GM19468 (cell line): Measurements from ENCODE around the gene APEH.
A peak's percentile ranks its signal among the peaks of the same experiment; 100 is the strongest.

Source experiments
- ATAC-seq: cut with Tn5 transposase; IDR thresholded peaks from one replicate; pipeline ENCODE4 v1.9.1; 2021; ENCODE audit warnings: mild to moderate bottlenecking, moderate library complexity, moderate number of reproducible peaks; ENCODE audit not compliant: unreplicated experiment; ENCODE audit errors: extremely low read depth

The APEH gene

DNA sequence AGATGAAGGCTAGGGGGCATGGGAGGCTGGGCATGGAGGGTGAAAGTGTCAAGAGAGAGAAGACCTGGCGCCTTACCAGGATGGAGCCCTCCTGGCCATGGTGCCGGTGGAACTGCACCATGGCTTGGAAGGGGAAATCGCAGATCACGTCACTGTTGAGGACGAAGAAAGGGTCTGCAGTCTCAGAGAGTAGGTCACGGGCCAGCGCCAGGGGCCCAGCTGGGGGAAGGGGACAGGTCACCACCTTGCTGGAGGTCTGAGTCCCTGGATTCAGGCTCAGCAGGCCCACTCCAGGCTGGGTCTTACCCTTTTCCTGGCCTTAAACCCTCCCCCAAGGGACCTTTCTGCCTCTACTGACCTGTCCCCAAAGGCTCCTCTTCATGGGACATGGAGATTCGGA is 48.7 kb downstream of the APEH start:
- ATAC-seq = no peak

DNA sequence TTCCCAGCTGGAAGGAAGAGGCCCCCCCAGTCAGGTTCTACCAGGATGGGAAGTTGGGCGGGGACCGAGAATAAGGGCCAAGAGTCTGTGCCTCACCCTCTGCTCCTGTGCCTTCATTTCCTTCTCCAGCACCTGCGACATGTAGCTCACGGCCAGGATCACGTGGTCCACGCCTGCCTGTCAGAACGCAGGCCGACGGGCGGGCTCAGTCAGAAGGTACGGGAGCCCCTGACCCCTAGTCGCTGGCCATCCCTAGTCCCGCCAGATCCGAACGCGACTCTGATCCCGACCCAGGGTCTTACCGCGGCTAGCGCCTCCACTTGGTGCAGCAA is 49.1 kb downstream of the APEH start:
- no peak for ATAC-seq

DNA sequence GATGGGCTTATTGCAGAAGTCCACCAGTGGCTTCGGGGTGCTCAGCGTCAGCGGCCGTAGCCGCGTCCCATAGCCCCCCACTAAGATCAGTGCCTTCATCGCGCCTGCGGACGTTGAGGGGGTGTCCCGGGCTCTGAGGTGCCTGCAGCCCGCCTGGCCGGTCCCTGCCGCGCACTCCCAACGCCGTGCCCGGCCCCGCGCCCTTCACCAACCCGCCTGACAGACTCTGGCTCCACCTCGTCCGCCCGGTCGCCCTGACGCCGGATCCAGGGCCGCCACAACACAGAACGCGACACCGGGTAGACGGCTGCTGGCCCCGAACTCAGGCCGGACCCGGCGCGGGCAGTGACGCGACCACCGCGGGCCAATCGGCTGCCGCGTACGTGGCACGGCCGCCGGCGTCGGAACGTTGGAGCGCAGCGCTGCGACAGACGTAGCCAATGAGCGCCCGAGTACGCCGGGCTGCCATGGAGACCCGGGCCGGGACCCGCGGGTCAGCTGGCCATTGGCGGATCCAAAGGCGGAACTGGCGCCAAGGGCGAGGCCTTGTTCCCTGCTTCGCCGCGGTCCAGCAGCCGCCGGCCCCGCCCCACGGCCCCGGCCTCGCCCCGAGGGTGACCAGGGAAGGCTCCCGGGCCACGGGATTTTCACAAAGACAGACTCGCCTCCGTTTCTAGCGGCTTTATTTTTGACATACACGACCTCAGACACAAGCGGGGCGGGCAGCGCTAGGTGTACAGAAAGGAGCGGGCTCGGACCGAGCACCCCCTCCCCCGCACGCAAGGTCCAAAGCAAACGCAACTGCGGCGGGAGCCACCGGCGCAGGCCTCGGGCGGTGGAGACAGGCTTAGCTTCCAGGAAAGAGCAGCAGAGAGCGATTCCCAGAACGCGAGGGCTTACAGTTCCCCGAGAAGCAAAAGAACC is 49.7 kb downstream of the APEH start, which contains the start of gene GMPPB:
GMPPB (minus strand) TSS at position 324 of the 924 bp plus-strand sequence; CDS start at position 99, 225 bp downstream.
- peak; percentile 81 for ATAC-seq

DNA sequence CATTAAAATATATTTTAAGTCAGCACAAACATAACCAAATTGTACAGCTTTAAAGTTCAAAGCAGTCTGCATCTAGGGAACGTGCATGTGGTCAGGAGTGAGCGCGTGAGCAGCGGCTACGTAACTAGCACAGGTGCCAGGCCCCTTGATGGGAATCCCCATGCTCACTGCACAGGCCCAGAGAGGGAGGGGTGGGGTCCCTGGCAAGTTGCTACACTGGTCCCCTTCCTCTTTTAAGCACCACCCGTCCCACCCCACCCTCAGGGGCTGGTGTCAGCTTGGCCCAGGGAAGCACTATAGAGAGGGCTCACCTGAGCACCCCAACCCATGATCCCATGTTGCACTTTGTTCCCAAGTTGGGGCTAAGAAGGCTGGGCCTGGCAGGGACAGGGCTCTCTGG is 50.4 kb downstream of the APEH start:
- ATAC-seq = no peak

DNA sequence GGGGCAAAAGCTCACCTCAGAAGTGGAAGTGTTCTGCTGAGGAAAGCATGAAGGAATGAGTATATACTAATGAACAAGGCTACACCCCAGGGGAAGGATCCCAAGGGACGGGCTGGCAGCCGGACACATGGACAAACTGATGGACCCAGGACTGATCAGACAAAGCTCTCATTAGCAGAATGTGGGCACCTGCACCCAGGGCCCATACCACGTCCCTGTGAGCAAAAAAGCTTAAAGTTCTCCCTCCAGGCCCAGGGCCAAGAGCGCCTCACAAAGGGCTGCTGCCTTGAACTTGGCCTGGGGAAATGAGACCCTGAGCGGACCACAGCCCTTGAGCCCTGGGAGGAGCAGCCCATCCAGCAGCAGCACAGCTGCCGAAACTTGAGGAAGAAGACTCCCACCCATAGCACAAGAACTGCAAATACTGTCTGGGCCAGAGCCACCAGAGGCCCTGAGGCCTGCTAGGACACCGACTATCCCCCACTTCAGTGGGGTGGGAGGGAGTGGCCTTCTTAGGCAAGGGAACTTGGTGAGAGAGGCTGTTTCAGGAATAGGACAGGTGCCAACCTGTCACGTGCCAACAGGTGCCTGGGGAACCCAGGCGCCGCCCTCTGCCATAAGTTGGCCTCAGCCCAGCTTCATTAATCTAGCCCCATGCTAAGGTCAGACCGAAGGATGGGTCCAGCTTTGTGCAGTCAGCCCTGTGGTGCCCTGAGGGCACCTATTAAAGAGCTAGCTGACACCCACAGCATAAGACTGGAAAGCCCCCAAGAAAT is 51.9 kb downstream of the APEH start:
- ATAC-seq = no peak

DNA sequence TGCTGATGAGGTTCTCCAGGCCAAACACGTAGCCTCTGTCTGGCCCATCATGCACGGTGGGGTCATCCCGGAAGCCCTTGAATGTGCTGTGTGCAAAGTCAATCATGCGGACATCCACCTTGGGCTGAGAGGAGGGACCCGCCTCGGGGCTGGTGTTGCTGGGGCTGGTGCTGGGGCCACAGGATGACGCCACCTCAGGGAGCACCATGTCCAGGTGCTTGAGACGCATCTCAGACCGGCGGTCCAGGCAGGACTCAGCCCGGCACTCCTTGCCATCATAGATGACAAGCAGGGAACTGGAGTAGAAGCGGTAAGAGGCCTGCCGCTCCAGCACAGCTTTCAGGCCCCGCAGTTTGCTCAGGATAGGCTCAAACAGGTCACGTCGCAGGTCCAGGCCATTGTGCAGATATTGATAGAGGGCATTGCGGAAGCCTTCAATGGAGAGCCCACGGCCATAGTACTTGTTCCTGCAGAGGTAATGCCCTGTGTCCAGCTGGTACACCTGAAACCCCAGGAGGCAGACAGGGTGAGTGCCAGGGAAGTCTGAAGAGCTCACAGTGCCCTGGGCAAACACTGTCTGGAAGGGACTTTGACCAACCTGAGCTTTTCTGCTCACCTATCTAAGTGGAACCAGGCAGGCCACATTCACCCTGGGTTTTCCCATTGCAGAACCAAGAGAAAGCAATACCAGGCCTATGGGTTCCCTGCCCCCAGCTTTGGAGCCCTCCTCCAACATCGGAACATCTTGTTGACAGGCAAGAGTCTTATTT is 53.2 kb downstream of the APEH start:
- no peak for ATAC-seq

DNA sequence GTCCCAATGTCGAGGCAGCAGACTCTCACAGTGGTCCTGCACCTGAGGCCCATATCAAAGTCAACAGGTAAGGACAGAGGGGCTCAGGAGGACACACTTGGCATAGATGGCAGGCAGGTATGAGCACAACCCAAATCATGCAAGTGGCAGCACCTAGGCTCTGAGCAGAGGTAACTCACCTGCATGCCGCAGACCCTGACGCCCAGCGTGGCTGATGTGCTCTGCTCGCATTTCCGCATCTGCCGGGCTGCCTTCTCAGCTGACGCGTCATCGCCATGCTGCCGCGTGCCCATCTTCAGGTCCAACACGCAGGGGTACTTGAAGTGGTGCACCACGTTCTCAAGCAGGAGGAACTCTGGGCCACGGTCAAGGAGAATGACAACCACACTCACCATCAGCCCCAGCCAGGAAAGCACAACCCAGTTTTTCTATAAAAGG is 53.8 kb downstream of the APEH start:
- ATAC-seq = no peak

DNA sequence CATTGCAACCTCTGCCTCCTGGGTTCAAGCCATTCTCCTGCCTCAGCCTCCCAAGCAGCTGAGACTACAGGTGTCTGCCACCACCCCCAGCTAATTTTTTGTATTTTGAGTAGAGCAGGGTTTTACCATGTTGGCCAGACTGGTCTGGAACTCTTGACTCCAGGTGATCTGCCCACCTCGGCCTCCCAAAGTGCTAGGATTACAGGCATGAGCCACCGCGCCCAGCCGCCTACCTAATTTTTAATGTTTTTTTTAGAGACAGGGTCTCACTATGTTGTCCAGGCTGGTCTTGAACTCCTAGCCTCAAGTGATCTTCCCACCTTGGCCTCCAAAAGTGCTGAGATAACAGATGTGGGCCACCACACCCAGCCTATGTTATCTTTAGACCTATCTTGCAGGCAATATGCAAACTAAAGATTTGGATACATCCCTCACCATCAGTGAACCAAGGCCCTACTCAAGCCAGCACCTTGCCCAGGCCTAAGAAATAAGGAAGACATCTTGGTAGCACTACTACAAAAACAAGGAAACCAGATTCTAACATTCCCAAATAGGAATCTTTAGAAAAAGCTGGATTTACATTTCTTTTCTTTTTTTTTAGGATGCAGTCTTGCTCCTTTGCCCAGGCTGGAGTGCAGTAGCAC is 55.9 kb downstream of the APEH start:
- no peak for ATAC-seq

DNA sequence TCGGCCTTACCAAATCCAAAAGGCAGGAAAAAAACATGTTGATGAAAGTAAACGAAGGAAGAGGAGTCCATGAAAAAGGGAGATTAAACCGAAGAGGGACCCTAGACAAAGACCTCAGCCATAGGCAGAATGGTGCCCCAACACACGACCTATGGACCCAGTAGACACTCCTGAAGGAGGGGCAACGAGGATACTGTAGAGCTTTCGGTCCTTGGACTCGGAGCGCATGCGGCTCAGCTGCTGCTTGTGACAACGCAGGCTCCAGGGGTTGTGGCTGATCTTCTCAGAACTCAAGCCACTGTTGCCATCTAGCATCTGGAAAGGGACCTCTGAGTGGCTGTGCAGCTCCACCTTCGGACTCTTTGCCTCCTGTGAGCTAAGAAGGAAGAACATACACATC is 58.4 kb downstream of the APEH start:
- ATAC-seq = no peak

DNA sequence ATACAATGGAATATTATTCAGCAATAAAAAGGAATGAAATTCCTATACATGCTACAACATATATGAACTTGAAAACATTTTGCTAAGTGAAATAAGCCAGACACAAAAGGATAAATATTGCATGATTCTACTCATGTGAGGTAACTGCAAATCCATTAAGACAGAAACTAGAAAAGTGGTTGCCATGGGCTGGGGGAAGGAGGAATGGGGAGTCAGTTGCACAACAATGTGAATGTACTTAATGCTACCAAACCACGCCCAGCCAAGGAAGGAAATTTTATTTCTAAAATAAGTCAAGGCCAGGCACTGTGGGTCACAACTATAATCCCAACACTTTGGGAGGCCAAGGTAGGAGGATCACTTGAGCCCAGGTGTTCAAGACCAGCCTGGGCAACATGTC is 59.4 kb downstream of the APEH start:
- ATAC-seq = no peak
